NK-92 treated with Interleukin-12 subunit alpha and Interleukin-12 subunit beta, amount 100 ng/mL, for 24 hours (cell line): ENCODE results near the gene PSTPIP1.

Experiments used
- DNase-seq: peaks from one replicate; lab custom pipeline; 2025; lab: John Stamatoyannopoulos, UW

The PSTPIP1 gene

DNA sequence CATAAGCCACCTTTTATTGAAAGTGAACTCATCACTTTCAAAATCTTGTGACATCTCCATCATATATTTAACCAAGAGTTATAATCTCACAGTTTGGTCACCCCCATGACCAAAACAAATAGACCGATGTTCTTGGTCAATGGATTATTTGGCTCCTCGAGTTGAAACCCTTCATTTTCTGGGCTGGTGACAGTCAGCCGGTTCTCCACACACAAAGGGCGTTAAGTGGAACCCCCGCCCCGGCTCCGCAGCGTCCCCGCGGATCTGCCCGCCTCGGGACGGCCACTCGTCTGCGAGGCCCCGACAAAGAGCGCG, 75.2 kb downstream of the PSTPIP1 start:
- no peak for DNase-seq

DNA sequence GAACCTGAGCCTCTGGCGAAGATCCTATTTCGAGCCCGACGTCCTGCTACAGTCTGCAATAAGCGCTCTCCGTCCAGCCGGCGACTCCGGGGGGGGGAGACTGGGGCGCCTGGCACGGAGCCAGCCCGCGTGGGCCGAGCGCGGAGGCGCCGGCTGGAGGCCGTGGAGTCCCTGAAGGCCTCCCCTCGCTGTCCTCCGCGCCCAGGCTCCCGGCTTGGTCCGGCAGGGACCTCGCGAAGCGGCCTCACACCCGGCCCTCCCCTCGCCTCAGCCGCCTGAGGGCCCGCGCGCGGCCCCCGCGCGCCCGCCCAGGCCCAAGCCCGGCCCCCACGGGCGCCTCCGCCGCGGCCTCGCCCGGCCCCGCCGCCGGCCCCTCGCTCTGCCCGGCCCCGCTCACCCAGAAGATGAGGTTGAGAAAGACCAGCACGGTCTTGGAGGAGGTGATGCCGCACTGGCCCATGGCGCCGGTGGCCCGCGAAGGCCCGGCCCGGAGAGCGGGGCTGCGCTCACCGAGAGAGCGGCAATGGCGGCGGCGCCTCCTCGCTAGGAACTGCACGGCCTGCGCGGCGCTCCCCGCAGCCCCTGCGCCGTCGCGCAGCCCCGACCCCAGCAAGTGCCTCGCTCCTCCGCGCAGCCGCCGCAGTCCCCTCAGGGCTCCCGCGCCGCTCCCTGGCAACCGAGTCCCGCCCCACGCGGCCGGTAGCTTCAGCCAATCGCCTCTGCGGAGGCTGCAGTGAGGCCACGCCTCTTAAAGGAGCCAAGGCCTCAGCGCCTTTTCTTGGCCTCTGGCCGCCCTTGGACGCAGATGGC, 75.8 kb downstream of the PSTPIP1 start, which contains the start of gene TSPAN3:
TSS of gene TSPAN3 (minus strand) at position 615 of the 810 bp plus-strand sequence. CDS start at position 460, 155 bp downstream.
- peak; percentile 91 for DNase-seq

DNA sequence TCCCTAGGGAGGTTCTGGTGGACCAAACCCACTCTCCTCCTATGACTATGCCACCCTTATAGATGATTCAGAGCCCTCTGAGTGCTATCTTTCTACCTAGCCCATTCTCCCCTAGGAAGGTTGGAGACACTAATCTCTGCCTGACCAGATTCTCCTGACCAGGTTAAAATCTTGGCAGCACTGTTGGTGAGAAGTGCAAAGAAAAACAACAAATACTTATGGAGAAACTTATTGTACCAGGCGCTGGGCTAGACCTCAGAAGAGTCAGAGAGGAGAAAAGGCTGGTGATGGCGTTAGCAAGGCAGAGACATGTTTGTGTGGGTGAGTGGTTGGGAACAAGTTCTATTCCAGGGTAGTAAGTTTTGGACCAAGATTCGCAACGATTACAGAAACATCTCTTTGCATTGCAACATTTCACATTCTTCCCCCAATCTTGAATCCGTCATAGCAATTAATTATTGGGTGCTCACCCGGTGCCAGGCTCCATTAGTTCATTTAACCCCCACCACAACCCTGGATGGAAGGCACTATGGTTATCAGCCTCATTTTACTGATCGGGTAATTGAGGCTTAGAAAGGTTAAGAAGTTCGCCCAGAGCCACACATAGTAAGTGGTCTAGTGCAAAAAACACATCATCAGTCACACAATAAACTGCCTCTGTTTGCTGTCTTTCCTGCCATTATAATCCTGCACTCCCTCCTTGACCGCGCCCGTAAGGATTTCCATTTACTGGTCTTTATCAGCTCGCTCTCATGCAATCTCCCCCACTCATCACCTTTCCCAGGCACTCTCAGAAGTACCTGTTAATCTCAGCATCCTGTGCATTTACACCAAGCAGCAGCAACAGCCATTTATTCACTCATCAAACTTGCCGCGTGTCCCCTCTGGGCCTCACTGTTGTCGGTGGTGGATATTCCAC, 76.6 kb downstream of the PSTPIP1 start:
- DNase-seq: no peak

DNA sequence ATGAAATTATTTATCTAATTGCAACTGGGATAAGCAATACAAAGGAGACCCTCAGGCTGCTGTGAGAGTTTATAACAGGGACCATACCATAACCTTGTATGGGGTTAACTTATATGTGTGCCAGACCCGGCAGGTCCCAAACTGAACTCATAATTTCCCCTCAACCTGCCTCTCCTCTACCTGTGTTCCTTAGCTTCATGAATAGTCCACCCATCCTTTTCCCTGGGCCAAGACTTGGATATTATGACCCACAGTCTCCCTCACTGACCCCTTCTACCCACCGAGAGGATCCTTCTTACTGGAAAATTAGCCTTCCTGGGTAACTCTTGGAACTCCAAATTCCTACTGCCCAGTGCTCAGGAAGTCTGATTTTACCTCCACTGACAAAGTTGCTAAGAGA, 79.4 kb downstream of the PSTPIP1 start:
- no peak for DNase-seq

DNA sequence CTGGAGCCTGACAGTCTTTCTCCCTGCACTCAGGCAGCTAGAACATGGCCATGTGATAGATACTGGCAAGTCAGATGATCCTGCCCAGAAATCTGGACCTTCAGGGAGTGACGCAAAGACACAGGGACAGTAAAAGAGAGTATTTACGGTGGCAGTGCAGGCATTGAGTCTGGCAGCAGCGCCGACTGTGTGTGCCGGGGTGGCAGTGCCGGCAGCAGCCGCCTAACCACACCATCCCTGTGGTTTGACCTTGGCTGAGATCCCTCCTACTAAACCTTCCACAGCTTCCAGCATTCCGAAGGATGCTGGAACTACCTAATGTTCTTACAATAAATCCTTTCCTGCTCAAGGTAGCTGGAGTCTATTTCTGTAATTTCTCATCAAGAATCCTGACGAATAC, 80.6 kb downstream of the PSTPIP1 start:
- DNase-seq: no peak

DNA sequence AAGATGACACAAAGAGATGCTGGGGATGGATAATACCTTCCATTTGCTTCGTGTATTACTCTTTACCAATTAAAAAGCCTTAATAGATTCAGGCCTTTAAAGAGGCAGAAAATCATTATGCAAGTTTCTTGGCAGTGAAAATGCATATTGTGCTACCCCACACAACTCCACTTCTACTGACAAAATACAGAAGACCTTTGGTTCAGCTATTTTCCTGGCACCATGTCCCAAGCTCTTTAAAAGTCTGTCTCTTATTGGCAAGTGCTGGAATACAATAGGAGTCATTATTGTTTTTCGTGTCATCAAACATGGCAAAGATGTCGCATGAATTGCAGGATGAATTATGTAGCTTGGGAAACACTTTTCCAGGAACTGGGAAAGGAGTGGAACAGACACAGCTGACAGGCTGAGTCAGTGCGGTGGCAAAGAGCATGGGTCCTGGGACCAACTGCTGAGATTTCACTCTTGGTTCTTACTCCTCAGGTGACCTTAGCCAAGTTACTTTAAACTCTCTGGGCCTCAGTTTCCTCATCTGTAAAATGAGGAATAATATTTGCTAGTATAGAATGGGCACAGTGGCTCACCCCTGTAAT, 81.5 kb downstream of the PSTPIP1 start:
- DNase-seq: no peak

DNA sequence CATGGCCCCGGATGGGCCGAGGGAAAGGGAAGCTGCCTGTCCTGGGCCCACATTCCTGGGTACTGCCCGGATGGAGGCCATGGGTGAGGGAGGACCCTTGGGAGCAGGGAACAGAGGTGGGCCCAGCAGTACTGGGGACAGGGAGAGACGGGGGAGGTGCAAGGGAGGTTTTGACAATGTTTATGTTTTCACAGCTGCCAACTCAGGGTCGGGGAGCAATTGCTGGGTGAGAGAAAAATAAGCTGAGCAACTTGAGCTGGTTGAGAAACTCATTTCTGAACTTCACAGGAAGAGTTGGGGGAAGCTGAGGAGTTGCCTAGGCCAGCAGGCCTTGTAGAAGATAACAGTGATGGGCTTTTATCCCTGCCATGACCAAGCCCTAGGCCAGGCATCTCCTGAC, 87.0 kb downstream of the PSTPIP1 start:
- no peak for DNase-seq

DNA sequence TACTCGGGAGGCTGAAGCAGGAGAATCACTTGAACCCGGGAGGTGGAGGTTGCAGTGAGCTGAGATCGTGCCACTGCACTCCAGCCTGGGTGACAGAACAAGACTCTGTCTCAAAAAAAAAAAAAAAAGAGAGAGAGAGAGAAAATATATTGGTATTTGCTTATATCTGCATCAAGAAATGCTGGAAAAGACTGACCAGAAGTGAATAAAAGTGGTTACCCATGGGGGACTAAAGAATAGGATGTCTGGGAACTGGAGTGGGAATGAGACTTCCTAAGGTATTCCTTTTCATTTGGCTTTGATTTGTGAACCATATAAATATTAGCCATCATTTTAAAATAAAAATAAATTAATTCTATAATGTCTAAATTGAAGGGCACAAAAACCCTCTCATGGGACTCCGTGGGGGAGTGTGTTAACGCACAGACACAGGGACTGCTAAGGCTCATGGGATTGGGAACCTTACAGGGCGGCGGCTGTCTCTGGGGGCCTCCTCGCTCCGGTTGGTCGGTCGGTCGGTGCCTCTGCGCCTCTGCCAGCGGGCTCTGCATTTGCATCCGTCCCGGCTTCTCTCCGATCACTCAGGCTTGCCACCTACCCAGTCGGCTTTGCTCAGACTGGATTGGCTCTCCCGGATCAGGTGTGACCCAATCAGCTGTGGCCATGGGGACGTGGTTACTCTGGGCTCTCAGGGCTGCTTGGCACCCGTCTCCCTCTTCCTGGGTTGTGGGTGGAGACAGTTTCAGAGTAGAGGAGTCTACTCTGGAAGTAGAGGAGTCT, 88.6 kb downstream of the PSTPIP1 start:
- no peak for DNase-seq

DNA sequence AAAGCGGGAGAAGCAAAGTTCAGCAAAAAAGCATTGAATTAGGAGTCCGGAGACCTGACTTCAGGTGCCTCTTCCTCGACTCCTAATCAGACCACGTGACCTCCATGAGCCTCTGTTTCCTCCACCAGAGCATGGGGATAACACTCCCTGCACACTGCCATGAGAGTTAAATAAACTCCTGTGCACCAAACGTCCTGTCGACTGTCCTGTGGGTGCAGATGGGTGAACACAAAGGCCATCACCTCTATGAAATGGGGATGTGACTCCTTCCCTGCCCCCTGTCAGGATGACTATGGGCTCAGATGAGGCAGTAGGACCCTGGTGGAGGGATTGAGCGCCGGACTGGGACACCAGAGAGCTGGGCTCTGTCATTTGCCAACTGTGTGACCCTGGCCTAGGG, 89.5 kb downstream of the PSTPIP1 start:
- no peak for DNase-seq

DNA sequence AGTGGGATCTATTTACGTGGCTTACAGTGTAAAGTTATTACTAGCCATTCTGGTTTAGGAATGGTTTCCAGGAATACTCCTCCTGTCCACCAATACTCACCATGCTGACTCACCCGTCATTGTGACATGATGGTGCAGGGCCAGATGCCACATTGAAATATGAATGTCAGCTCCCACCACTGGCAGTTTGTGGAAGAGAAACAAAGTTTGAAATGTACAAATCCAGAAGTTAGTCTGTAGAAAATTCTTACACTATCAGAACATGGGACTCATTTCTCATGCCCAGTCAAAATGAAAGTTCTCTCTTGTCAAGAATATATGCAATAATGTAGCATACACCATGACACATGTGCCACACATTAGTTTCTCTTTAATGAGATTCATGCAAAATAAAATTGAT, 90.4 kb downstream of the PSTPIP1 start:
- DNase-seq: no peak
